Measurements from ENCODE around the gene CEP152. TPM values are rescaled to one million over a fixed set of nuclear protein-coding genes. Genes with fewer than 3 reads are reported as not detected.

Gene CEP152
- polyA plus RNA-seq, 3 donors: 1.0 to 3.8 (median 1.4) TPM

DNA sequence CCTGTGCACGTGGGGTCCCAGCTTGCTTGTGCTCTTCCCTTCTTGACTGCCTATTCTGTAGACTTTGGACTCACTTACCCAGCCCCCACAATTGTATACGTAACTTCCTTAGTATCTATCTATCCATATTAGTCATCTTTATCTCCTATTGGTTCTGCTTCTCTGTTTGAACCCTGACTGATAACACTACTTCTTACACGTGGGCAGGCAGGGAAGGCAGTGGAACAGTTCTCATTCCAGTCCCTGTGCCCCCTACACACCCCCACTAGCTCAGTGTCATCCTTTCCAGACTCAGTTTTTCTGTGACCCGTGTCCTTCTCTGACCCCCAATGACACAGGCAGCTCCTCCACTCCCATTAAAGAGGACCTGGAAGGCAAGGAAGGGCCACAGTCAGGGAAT, 91.2 kb downstream of the CEP152 start:
- no peak overlapping the region for H3K27ac Mint-ChIP-seq

DNA sequence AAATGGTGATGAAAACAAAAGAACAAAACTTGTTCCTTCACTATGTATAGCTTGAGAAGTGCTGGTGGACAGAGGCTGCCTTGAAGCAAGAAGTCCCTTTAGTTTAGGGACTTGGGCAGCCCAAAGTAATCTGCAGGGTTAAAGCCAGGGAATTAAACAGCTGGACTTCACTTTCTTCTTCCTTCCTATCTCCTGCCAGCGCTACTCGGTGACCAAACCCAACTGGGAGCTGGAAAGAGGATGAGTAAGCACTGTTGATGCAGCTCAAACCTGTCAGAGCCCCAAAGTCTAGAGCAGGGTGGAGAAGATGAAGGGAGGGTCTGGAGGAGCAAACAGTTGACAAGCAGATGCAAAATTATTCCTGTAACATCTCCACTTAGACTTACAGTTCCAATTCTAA, 92.2 kb downstream of the CEP152 start:
- H3K27me3 ChIP-seq (ENCODE audit: control insufficient read depth in 2 of 2, insufficient read depth in 2 of 2, low read length in 2 of 2): no peaks in the 10 kb centered on the region
- no peaks in the 10 kb centered on the region for H3K79me2 ChIP-seq (ENCODE audit: insufficient read depth, low read length)
- Mint-ChIP-seq H3K4me3 (no peak overlapping the region), H3K27ac (no peak overlapping the region), H3K9me3 (peaks cover 11 to 34% (median 28%) of the 10 kb centered on the region in 7 donors), H3K36me3 (peaks cover 19 to 26% of the 10 kb centered on the region in 2 donors), H3K4me1 (peaks cover 3% of the 10 kb centered on the region), H3K27me3 (ENCODE audit: low read depth in 3 of 3) (peaks cover 0 to 2% (median 0%) of the 10 kb centered on the region in 3 donors)
- TF ChIP-seq, protein P1, sequence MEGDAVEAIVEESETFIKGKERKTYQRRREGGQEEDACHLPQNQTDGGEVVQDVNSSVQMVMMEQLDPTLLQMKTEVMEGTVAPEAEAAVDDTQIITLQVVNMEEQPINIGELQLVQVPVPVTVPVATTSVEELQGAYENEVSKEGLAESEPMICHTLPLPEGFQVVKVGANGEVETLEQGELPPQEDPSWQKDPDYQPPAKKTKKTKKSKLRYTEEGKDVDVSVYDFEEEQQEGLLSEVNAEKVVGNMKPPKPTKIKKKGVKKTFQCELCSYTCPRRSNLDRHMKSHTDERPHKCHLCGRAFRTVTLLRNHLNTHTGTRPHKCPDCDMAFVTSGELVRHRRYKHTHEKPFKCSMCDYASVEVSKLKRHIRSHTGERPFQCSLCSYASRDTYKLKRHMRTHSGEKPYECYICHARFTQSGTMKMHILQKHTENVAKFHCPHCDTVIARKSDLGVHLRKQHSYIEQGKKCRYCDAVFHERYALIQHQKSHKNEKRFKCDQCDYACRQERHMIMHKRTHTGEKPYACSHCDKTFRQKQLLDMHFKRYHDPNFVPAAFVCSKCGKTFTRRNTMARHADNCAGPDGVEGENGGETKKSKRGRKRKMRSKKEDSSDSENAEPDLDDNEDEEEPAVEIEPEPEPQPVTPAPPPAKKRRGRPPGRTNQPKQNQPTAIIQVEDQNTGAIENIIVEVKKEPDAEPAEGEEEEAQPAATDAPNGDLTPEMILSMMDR (IDR thresholded peaks at IDR 0.05): no peak
- no CpG with 5 or more reads among the region's 2 CpGs for WGBS (ENCODE audit: insufficient coverage)
- no peaks in the 10 kb centered on the region for H3K4me1 ChIP-seq (ENCODE audit: control insufficient read depth in 1 of 2, insufficient read depth in 2 of 2, low read length in 2 of 2)
- H3K36me3 ChIP-seq (replicated peaks in 1 of 2; ENCODE audit: control insufficient read depth in 1 of 2, insufficient read depth in 2 of 2, low read length in 2 of 2): peaks cover 0 to 8% of the 10 kb centered on the region in 2 donors
- H3K4me2 ChIP-seq (replicated peaks; ENCODE audit: extremely low read depth, low read length, poor library complexity, severe bottlenecking): no peak overlapping the region
- H3K9me3 ChIP-seq (replicated peaks in 1 of 2; ENCODE audit: control insufficient read depth in 1 of 2, insufficient read depth in 1 of 2, low read length in 2 of 2): peaks cover 11 to 17% of the 10 kb centered on the region in 2 donors
- H3K4me3 ChIP-seq (replicated peaks in 1 of 3; ENCODE audit: low read depth in 2 of 3, low read length in 3 of 3): no peak overlapping the region
- no peaks in the 10 kb centered on the region for H4K20me1 ChIP-seq (ENCODE audit: insufficient read depth, low read length)
- no peak overlapping the region for H3K27ac ChIP-seq (ENCODE audit: low read depth in 1 of 2, low read length in 2 of 2)
- H3K9ac ChIP-seq (ENCODE audit: insufficient read depth, low read length, poor library complexity, severe bottlenecking): no peak overlapping the region
- intact Hi-C loops (cut with micrococcal nuclease): no loop called here
- no peak overlapping the region for H2AFZ ChIP-seq (ENCODE audit: insufficient read depth, low read depth, low read length, poor library complexity, severe bottlenecking)
- DNase-seq: no peak

More for the DNA sequence above, 91.2 kb downstream of the CEP152 start:
- Histone ChIP-seq H3K79me2 (ENCODE audit: insufficient read depth, low read length) (no peaks in the 10 kb centered on the region), H2AFZ (ENCODE audit: insufficient read depth, low read depth, low read length, poor library complexity, severe bottlenecking) (no peak overlapping the region), H4K20me1 (ENCODE audit: insufficient read depth, low read length) (no peaks in the 10 kb centered on the region), H3K4me2 (replicated peaks; ENCODE audit: extremely low read depth, low read length, poor library complexity, severe bottlenecking) (no peak overlapping the region), H3K36me3 (replicated peaks in 1 of 2; ENCODE audit: control insufficient read depth in 1 of 2, insufficient read depth in 2 of 2, low read length in 2 of 2) (peaks cover 0 to 15% of the 10 kb centered on the region in 2 donors), H3K4me1 (ENCODE audit: control insufficient read depth in 1 of 2, insufficient read depth in 2 of 2, low read length in 2 of 2) (no peaks in the 10 kb centered on the region), H3K4me3 (replicated peaks in 1 of 3; ENCODE audit: low read depth in 2 of 3, low read length in 3 of 3) (no peak overlapping the region), H3K9ac (ENCODE audit: insufficient read depth, low read length, poor library complexity, severe bottlenecking) (no peak overlapping the region), H3K9me3 (replicated peaks in 1 of 2; ENCODE audit: control insufficient read depth in 1 of 2, insufficient read depth in 1 of 2, low read length in 2 of 2) (peaks cover 7 to 17% of the 10 kb centered on the region in 2 donors), H3K27ac (ENCODE audit: low read depth in 1 of 2, low read length in 2 of 2) (no peak overlapping the region), H3K27me3 (ENCODE audit: control insufficient read depth in 2 of 2, insufficient read depth in 2 of 2, low read length in 2 of 2) (no peaks in the 10 kb centered on the region)
- H3K4me3 Mint-ChIP-seq: no peak overlapping the region
- H3K4me1 Mint-ChIP-seq: peaks cover 3% of the 10 kb centered on the region
- peaks cover 19 to 27% of the 10 kb centered on the region in 2 donors for H3K36me3 Mint-ChIP-seq
- TF ChIP-seq, protein P1 (IDR thresholded peaks at IDR 0.05): no peak
- peaks cover 0 to 2% (median 0%) of the 10 kb centered on the region in 3 donors for H3K27me3 Mint-ChIP-seq (ENCODE audit: low read depth in 3 of 3)
- H3K9me3 Mint-ChIP-seq: peaks cover 11 to 34% (median 27%) of the 10 kb centered on the region in 7 donors
- WGBS (ENCODE audit: insufficient coverage): 83% methylated on average over 3 of the region's 4 CpGs
- DNase-seq: no peak
- intact Hi-C loops (cut with micrococcal nuclease): no loop called here
